IMR-90 (cell line): Measurements from ENCODE around the gene KLHL29. TPM values are rescaled to one million over a fixed set of nuclear protein-coding genes. Genes with fewer than 3 reads are reported as not detected.

Source experiments
- ATAC-seq: fragments of 200-7000 bp; cut with Tn5 transposase; 2 replicates; pipeline ENCODE4 v1.9.1; 2020; ENCODE audit warnings: low read depth, mild to moderate bottlenecking, moderate library complexity
- BruUV-seq: library from RNA; stranded (reverse); fragments of 400-500 nt; replicated peaks from 2 replicates; lab custom pipeline; 2021; lab: Mats Ljungman, UMichigan
- CTCF ChIA-PET: fragments of 300-600 bp; formaldehyde crosslinking; extraction: SDS; loops from one replicate; lab custom pipeline; 2021; ENCODE audit warnings: antibody characterized with exemption; lab: Yijun Ruan, JAX
- POLR2A ChIA-PET: fragments of 300-600 bp; sonication (Branson Sonifier 250); formaldehyde crosslinking; loops from one replicate; lab custom pipeline; 2022; ENCODE audit warnings: antibody characterized with exemption; ENCODE audit not compliant: unreplicated experiment; lab: Charles Lee
- DNase-seq: peaks from one replicate; pipeline ENCODE4 v3.0.0; 2013
- H2AFZ ChIP-seq: replicated peaks from 2 replicates; pipeline ENCODE3; 2013; ENCODE audit warnings: low read length, mild to moderate bottlenecking; ENCODE audit not compliant: poor library complexity
- H2AK5ac ChIP-seq: 2 replicates; pipeline ENCODE4 v1.6.1; 2013; ENCODE audit warnings: low read depth, low read length, inconsistent platforms
- H2AK9ac ChIP-seq: replicated peaks from 2 replicates; pipeline ENCODE3; 2013; ENCODE audit warnings: mild to moderate bottlenecking, low read depth, low read length, moderate library complexity; ENCODE audit not compliant: poor library complexity
- H2BK120ac ChIP-seq: 2 replicates; pipeline ENCODE4 v1.6.1; 2013; ENCODE audit warnings: low read depth, low read length, inconsistent platforms
- H2BK15ac ChIP-seq: 3 replicates; pipeline ENCODE4 v1.6.1; 2013; ENCODE audit warnings: low read depth, low read length, inconsistent platforms
- H2BK20ac ChIP-seq: 2 replicates; pipeline ENCODE4 v1.6.1; 2013; ENCODE audit warnings: low read depth, mild to moderate bottlenecking, inconsistent platforms, low read length, moderate library complexity
- H2BK5ac ChIP-seq: 2 replicates; pipeline ENCODE4 v1.6.1; 2013; ENCODE audit warnings: mild to moderate bottlenecking, low read depth, low read length, inconsistent platforms; ENCODE audit not compliant: poor library complexity, severe bottlenecking
- H3K14ac ChIP-seq: replicated peaks from 2 replicates; pipeline ENCODE4 v1.6.1; 2013; ENCODE audit warnings: low read depth, low read length, inconsistent platforms
- H3K18ac ChIP-seq: 2 replicates; pipeline ENCODE4 v1.6.1; 2013; ENCODE audit warnings: low read depth, low read length, control low read depth
- H3K23ac ChIP-seq: 2 replicates; pipeline ENCODE4 v1.6.1; 2013; ENCODE audit warnings: low read depth, low read length, inconsistent platforms
- H3K27ac ChIP-seq: 2 replicates; pipeline ENCODE4 v1.5.1; 2013; ENCODE audit warnings: mild to moderate bottlenecking, control low read depth, low read length; ENCODE audit not compliant: insufficient read depth
- H3K27me3 ChIP-seq: 2 replicates; pipeline ENCODE4 v1.6.1; 2013; ENCODE audit warnings: low read length; ENCODE audit not compliant: control insufficient read depth, insufficient read depth
- H3K36me3 ChIP-seq: 2 replicates; pipeline ENCODE4 v1.6.1; 2013; ENCODE audit warnings: low read length, mixed read lengths; ENCODE audit not compliant: control insufficient read depth, insufficient read depth
- H3K4ac ChIP-seq: 2 replicates; pipeline ENCODE4 v1.6.1; 2013; ENCODE audit warnings: low read depth, low read length, inconsistent platforms
- H3K4me1 ChIP-seq: 2 replicates; pipeline ENCODE4 v1.6.1; 2013; ENCODE audit warnings: low read length, mixed read lengths; ENCODE audit not compliant: control insufficient read depth, insufficient read depth
- H3K4me2 ChIP-seq: 2 replicates; pipeline ENCODE4 v1.6.1; 2013; ENCODE audit warnings: low read depth, mild to moderate bottlenecking, control low read depth, low read length, moderate library complexity
- H3K4me3 ChIP-seq: 2 replicates; pipeline ENCODE4 v1.5.1; 2013; ENCODE audit warnings: low read depth, mild to moderate bottlenecking, control low read depth, low read length, moderate library complexity; ENCODE audit not compliant: insufficient read depth
- H3K56ac ChIP-seq: 2 replicates; pipeline ENCODE4 v1.6.1; 2013; ENCODE audit warnings: low read length, inconsistent platforms; ENCODE audit not compliant: insufficient read depth; ENCODE audit errors: extremely low read depth
- H3K79me1 ChIP-seq, 2 experiments: 2 replicates each; pipeline ENCODE4 v1.6.1; 2013; ENCODE audit warnings: low read length in 2 of 2, inconsistent platforms in 1 of 2, low read depth in 1 of 2
- H3K9ac ChIP-seq: 2 replicates; pipeline ENCODE4 v1.6.1; 2013; ENCODE audit warnings: low read depth, low read length, control low read depth
- H3K9me1 ChIP-seq: 2 replicates; pipeline ENCODE4 v1.6.1; 2013; ENCODE audit warnings: low read length, inconsistent platforms; ENCODE audit not compliant: insufficient read depth
- H3K9me3 ChIP-seq: 2 replicates; pipeline ENCODE4 v1.6.1; 2013; ENCODE audit warnings: low read length; ENCODE audit not compliant: control insufficient read depth, insufficient read depth
- H4K20me1 ChIP-seq: 2 replicates; pipeline ENCODE4 v1.6.1; 2013; ENCODE audit warnings: low read length, inconsistent platforms; ENCODE audit not compliant: insufficient read depth
- H4K5ac ChIP-seq: 2 replicates; pipeline ENCODE4 v1.6.1; 2013; ENCODE audit warnings: mild to moderate bottlenecking, low read depth, low read length, control low read depth
- H4K8ac ChIP-seq, 2 experiments: 2 replicates each; pipeline ENCODE4 v1.6.1; 2013; ENCODE audit warnings: low read depth in 2 of 2, low read length in 2 of 2, control low read depth in 1 of 2, inconsistent platforms in 1 of 2
- H4K91ac ChIP-seq: 2 replicates; pipeline ENCODE4 v1.6.1; 2013; ENCODE audit warnings: low read depth, low read length, inconsistent platforms; ENCODE audit not compliant: insufficient read depth
- BHLHE40 ChIP-seq: fragments of 150-350 bp; IDR thresholded peaks from 2 replicates; pipeline ENCODE4 v1.6.1; 2016; ENCODE audit warnings: mild to moderate bottlenecking, low read depth, low read length
- CEBPB ChIP-seq: IDR thresholded peaks from 2 replicates; pipeline ENCODE4 v1.6.1; 2012; ENCODE audit warnings: low read depth, low read length, improper control_type of control experiment
- CHD1 ChIP-seq: IDR thresholded peaks from 2 replicates; pipeline ENCODE4 v1.6.1; 2012; ENCODE audit warnings: low read depth, low read length, improper control_type of control experiment
- CTCF ChIP-seq: conservative IDR thresholded peaks from 2 replicates; pipeline ENCODE4 v1.5.1; 2012; ENCODE audit warnings: mild to moderate bottlenecking, low read depth, low read length, improper control_type of control experiment
- ELK1 ChIP-seq: fragments of 150-350 bp; IDR thresholded peaks from 2 replicates; pipeline ENCODE4 v1.6.1; 2016; ENCODE audit warnings: low read depth, mild to moderate bottlenecking, low read length, moderate library complexity, borderline replicate concordance
- FOS ChIP-seq: fragments of 150-350 bp; IDR thresholded peaks from 2 replicates; pipeline ENCODE4 v1.6.1; 2016; ENCODE audit warnings: low read depth, low read length
- MAFK ChIP-seq: IDR thresholded peaks from 2 replicates; pipeline ENCODE4 v1.6.1; 2012; ENCODE audit warnings: low read depth, low read length, improper control_type of control experiment
- MAZ ChIP-seq: IDR thresholded peaks from 2 replicates; pipeline ENCODE4 v1.6.1; 2012; ENCODE audit warnings: low read depth, mild to moderate bottlenecking, low read length, improper control_type of control experiment, moderate library complexity, borderline replicate concordance
- MXI1 ChIP-seq: IDR thresholded peaks from 2 replicates; pipeline ENCODE4 v1.6.1; 2012; ENCODE audit warnings: low read depth, mild to moderate bottlenecking, low read length, moderate library complexity, borderline replicate concordance
- NFE2L2 ChIP-seq: fragments of 150-350 bp; IDR thresholded peaks from 2 replicates; pipeline ENCODE4 v1.6.1; 2016; ENCODE audit warnings: low read depth, mild to moderate bottlenecking, low read length
- POLR2A ChIP-seq: IDR thresholded peaks from 2 replicates; pipeline ENCODE4 v1.6.1; 2012; ENCODE audit warnings: mild to moderate bottlenecking, low read depth, low read length
- RAD21 ChIP-seq: IDR thresholded peaks from 2 replicates; pipeline ENCODE4 v1.6.1; 2012; ENCODE audit warnings: low read length, improper control_type of control experiment
- RCOR1 ChIP-seq: IDR thresholded peaks from 2 replicates; pipeline ENCODE4 v1.6.1; 2012; ENCODE audit warnings: mild to moderate bottlenecking, low read length, improper control_type of control experiment; ENCODE audit not compliant: insufficient replicate concordance
- RFX5 ChIP-seq: IDR thresholded peaks from 2 replicates; pipeline ENCODE4 v1.8.0; 2012; ENCODE audit warnings: low read depth, mild to moderate bottlenecking, low read length, moderate library complexity
- SMC3 ChIP-seq: fragments of 150-350 bp; IDR thresholded peaks from 2 replicates; pipeline ENCODE4 v1.6.1; 2016; ENCODE audit warnings: low read depth, mild to moderate bottlenecking, antibody characterized with exemption, low read length, moderate library complexity
- USF2 ChIP-seq: fragments of 150-350 bp; IDR thresholded peaks from 2 replicates; pipeline ENCODE4 v1.6.1; 2017; ENCODE audit warnings: mild to moderate bottlenecking, antibody characterized with exemption, low read length, low read depth
- WGBS, 2 experiments: methylation state at CpG; one replicate each; pipeline versions ENCODE4 v1.1.5 to v1.1.7; 2013; ENCODE audit warnings: missing lambda C conversion rate in 2 of 2; ENCODE audit not compliant: insufficient read length in 1 of 2; ENCODE audit errors: extremely low coverage in 2 of 2; 5-methylcytosine and 5-hydroxymethylcytosine counted together
- dilution Hi-C: fragments of 300-500 bp; cut with HindIII; formaldehyde crosslinking; loops from one replicate; pipeline ENCODE4 v1.14.3; 2018; ENCODE audit warnings: low sequenced_read_pairs; ENCODE audit not compliant: unreplicated experiment
- in situ Hi-C: fragments of 300-500 bp; cut with MboI; formaldehyde crosslinking; loops from 3 replicates; pipeline ENCODE4 v1.14.3; 2019; ENCODE audit warnings: low sequenced_read_pairs, inconsistent platforms, mixed read lengths
- intact Hi-C: fragments of 100-400 bp; cut with micrococcal nuclease; formaldehyde crosslinking; loops from 2 replicates; pipeline ENCODE4 v1.10.0; 2022
- polyA plus RNA-seq, 3 experiments: library from polyadenylated mRNA; depleted of rRNA; stranded (reverse); fragments of >200 nt; gene quantifications; 2 replicates each; pipeline ENCODE4 v1.2.3, GENCODE V29; 2012; ENCODE audit warnings: low replicate concordance in 1 of 3
- total RNA-seq: library from RNA; depleted of rRNA; stranded (reverse); fragments of >200 nt; gene quantifications from 2 replicates; pipeline ENCODE4 v1.2.3, GENCODE V29; 2012

KLHL29 gene
- total and polyA plus RNA-seq, 2 of the 4 experiments (the other 2 are of a cell fraction) = 2.0 to 8.0 TPM

- Histone ChIP-seq H3K9me1 (no peaks in the 10 kb centered on the region), H2BK15ac (no peak overlapping the region), H2BK5ac (no peak overlapping the region), H2AK5ac (no peak overlapping the region), H3K18ac (no peak overlapping the region), H3K79me1 (no peaks in the 10 kb centered on the region; a peak in 1 of 4 replicates), H4K5ac (no peak overlapping the region), H4K91ac (no peak overlapping the region), H3K27ac (no peak overlapping the region), H3K4me2 (no peak overlapping the region), H3K56ac (no peak overlapping the region), H3K9me3 (no peaks in the 10 kb centered on the region), H3K9ac (no peak overlapping the region), H3K14ac (no peak overlapping the region), H2BK120ac (no peak overlapping the region), H2BK20ac (no peak overlapping the region), H3K27me3 (no peaks in the 10 kb centered on the region), H2AK9ac (no peak overlapping the region), H3K4me3 (no peak overlapping the region), H3K4ac (no peak overlapping the region), H2AFZ (no peak overlapping the region), H4K20me1 (no peaks in the 10 kb centered on the region; the same call in 1 of the 2 replicates), H3K4me1 (no peaks in the 10 kb centered on the region), H3K36me3 (peaks cover 3% of the 10 kb centered on the region; the same call in 1 of the 2 replicates), H4K8ac (no peak overlapping the region), H3K23ac (no peak overlapping the region)
- POLR2A ChIA-PET = no interaction called here
- BruUV-seq = no TSS peak
- ATAC-seq (no peak), DNase-seq (no peak)
- intact Hi-C loops (no loop called here), in situ Hi-C loops (no loop called here), dilution Hi-C loops (no loop called here)
- TF ChIP-seq RCOR1 (no peak), SMC3 (no peak), MAZ (no peak), ELK1 (no peak), POLR2A (no peak), MAFK (no peak), RFX5 (no peak), FOS (no peak), CHD1 (no peak), USF2 (no peak), BHLHE40 (no peak), NFE2L2 (no peak), MXI1 (no peak), RAD21 (no peak), CTCF (no peak), CEBPB (no peak)
- CTCF ChIA-PET = interaction anchor here (1.0 kb wide), 1 partner anchor 12 kb away, joined by 3 read pairs; no protein-coding TSS in a partner anchor
- 89% methylated on average over 3 of the region's 8 CpGs; no CpG with 5 or more reads in 1 of the 2 experiments for WGBS, 2 experiments
Observed at GRCh38 chr2:23583467-23583866, 198.5 kb downstream of the KLHL29 start.
